HEK293 (cell line): ENCODE data around the gene PPP1R1B.

Source experiments
- CTCF ChIA-PET: fragments of 350-600 bp; formaldehyde crosslinking; extraction: SDS; loops from one replicate; lab custom pipeline; 2021; ENCODE audit warnings: antibody characterized with exemption; lab: Yijun Ruan, JAX
- POLR2A ChIA-PET: fragments of 300-600 bp; formaldehyde crosslinking; extraction: SDS; loops from one replicate; lab custom pipeline; 2020; ENCODE audit warnings: antibody characterized with exemption, inconsistent platforms; lab: Yijun Ruan, JAX
- H3K27ac ChIP-seq: fragments of 200-500 bp; sonication (Bioruptor generic); 2 replicates; pipeline ENCODE4 v1.5.1; 2014; ENCODE audit warnings: low read depth, low read length, control low read depth, inconsistent platforms; ENCODE audit errors: extremely low read depth
- H3K36me3 ChIP-seq, 2 experiments: fragments of 200-500 bp in 1 of 2; sonication (Bioruptor generic) in 1 of 2; 1 replicate in 1 of 2; 2 replicates in 1 of 2; pipeline ENCODE4 v1.5.1; 2014 to 2017; ENCODE audit warnings: inconsistent platforms in 2 of 2, low read length in 2 of 2; ENCODE audit not compliant: control insufficient read depth in 2 of 2, insufficient read depth in 1 of 2
- H3K4me1 ChIP-seq: fragments of 200-500 bp; sonication (Bioruptor generic); 2 replicates; pipeline ENCODE4 v1.5.1; 2014; ENCODE audit warnings: mild to moderate bottlenecking, low read length, inconsistent platforms; ENCODE audit not compliant: control insufficient read depth, insufficient read depth
- H3K4me3 ChIP-seq: 2 replicates; pipeline ENCODE4 v1.5.1; 2011; ENCODE audit warnings: low read depth, mild to moderate bottlenecking, control low read depth, low read length, moderate library complexity
- H3K9me3 ChIP-seq: fragments of 200-500 bp; sonication (Bioruptor generic); 2 replicates; pipeline ENCODE4 v1.5.1; 2014; ENCODE audit warnings: low read depth, low read length, inconsistent platforms; ENCODE audit not compliant: control insufficient read depth, insufficient read depth
- ATF2 ChIP-seq: fragments of 450-650 bp; formaldehyde crosslinking; IDR thresholded peaks from 2 replicates; pipeline ENCODE4 v1.5.1; 2016; ENCODE audit warnings: missing biosample characterization, missing genetic modification characterization, low read depth
- KLF1 ChIP-seq: fragments of 450-650 bp; formaldehyde crosslinking; IDR thresholded peaks from 2 replicates; pipeline ENCODE4 v1.5.1; 2016; ENCODE audit warnings: missing biosample characterization, missing genetic modification characterization
- KLF8 ChIP-seq: fragments of 450-650 bp; formaldehyde crosslinking; IDR thresholded peaks from 2 replicates; pipeline ENCODE4 v1.5.1; 2016; ENCODE audit warnings: missing biosample characterization, missing genetic modification characterization
- MZF1 ChIP-seq: fragments of 450-650 bp; formaldehyde crosslinking; IDR thresholded peaks from 2 replicates; pipeline ENCODE4 v1.5.1; 2017; ENCODE audit warnings: missing biosample characterization, missing genetic modification characterization, borderline replicate concordance
- PRDM1 ChIP-seq: fragments of 450-650 bp; formaldehyde crosslinking; IDR thresholded peaks from 2 replicates; pipeline ENCODE4; 2016; ENCODE audit warnings: missing biosample characterization, missing genetic modification characterization
- ZBTB11 ChIP-seq: fragments of 450-650 bp; formaldehyde crosslinking; conservative IDR thresholded peaks from 2 replicates; pipeline ENCODE4 v1.5.1; 2016; ENCODE audit warnings: low read depth, missing biosample characterization, missing genetic modification characterization
- ZBTB21 ChIP-seq: fragments of 450-650 bp; formaldehyde crosslinking; IDR thresholded peaks from 2 replicates; pipeline ENCODE4 v1.5.1; 2017; ENCODE audit warnings: missing biosample characterization, missing genetic modification characterization
- ZNF114 ChIP-seq: fragments of 450-650 bp; formaldehyde crosslinking; IDR thresholded peaks from 2 replicates; pipeline ENCODE4 v1.5.0; 2017; ENCODE audit warnings: missing biosample characterization, missing genetic modification characterization
- ZNF121 ChIP-seq: fragments of 450-650 bp; formaldehyde crosslinking; IDR thresholded peaks from 2 replicates; pipeline ENCODE4 v1.5.1; 2016; ENCODE audit warnings: missing biosample characterization, missing genetic modification characterization
- ZNF132 ChIP-seq: fragments of 450-650 bp; formaldehyde crosslinking; IDR thresholded peaks from 2 replicates; pipeline ENCODE4 v1.5.1; 2017; ENCODE audit warnings: missing biosample characterization, missing genetic modification characterization, borderline replicate concordance
- ZNF175 ChIP-seq: fragments of 450-650 bp; formaldehyde crosslinking; IDR thresholded peaks from 2 replicates; pipeline ENCODE4 v1.5.1; 2016; ENCODE audit warnings: missing biosample characterization, missing genetic modification characterization
- ZNF202 ChIP-seq: fragments of 450-650 bp; formaldehyde crosslinking; IDR thresholded peaks from 2 replicates; pipeline ENCODE4 v1.5.1; 2016; ENCODE audit warnings: missing biosample characterization, missing genetic modification characterization, borderline replicate concordance
- ZNF248 ChIP-seq: fragments of 450-650 bp; formaldehyde crosslinking; IDR thresholded peaks from 2 replicates; pipeline ENCODE4 v1.5.1; 2017; ENCODE audit warnings: missing biosample characterization, missing genetic modification characterization
- ZNF341 ChIP-seq: fragments of 450-650 bp; formaldehyde crosslinking; IDR thresholded peaks from 2 replicates; pipeline ENCODE4; 2016; ENCODE audit warnings: low read depth, missing biosample characterization, missing genetic modification characterization
- ZNF549 ChIP-seq: fragments of 450-650 bp; IDR thresholded peaks from 2 replicates; pipeline ENCODE4 v1.5.1; 2018; ENCODE audit warnings: missing biosample characterization, missing genetic modification characterization, mild to moderate bottlenecking, inconsistent platforms, moderate library complexity
- ZNF571 ChIP-seq: fragments of 450-650 bp; formaldehyde crosslinking; IDR thresholded peaks from 2 replicates; pipeline ENCODE4 v1.5.0; 2017; ENCODE audit warnings: missing biosample characterization, missing genetic modification characterization
- ZNF600 ChIP-seq: fragments of 450-650 bp; formaldehyde crosslinking; IDR thresholded peaks from 2 replicates; pipeline ENCODE4 v1.5.1; 2016; ENCODE audit warnings: missing biosample characterization, missing genetic modification characterization
- ZNF654 ChIP-seq: fragments of 450-650 bp; formaldehyde crosslinking; IDR thresholded peaks from 2 replicates; pipeline ENCODE4 v1.5.1; 2016; ENCODE audit warnings: low read depth, missing biosample characterization, missing genetic modification characterization
- ZNF768 ChIP-seq: fragments of 450-650 bp; formaldehyde crosslinking; IDR thresholded peaks from 2 replicates; pipeline ENCODE4 v1.5.1; 2018; ENCODE audit warnings: missing biosample characterization, mild to moderate bottlenecking, missing genetic modification characterization
- ZXDB ChIP-seq: fragments of 450-650 bp; formaldehyde crosslinking; IDR thresholded peaks from 2 replicates; pipeline ENCODE4 v1.5.1; 2016; ENCODE audit warnings: missing biosample characterization, missing genetic modification characterization
- TF ChIP-seq, protein P1 (sequence below): fragments of 450-650 bp; formaldehyde crosslinking; IDR thresholded peaks from 2 replicates; pipeline ENCODE4; 2016; ENCODE audit warnings: missing biosample characterization, missing genetic modification characterization

Gene PPP1R1B

DNA sequence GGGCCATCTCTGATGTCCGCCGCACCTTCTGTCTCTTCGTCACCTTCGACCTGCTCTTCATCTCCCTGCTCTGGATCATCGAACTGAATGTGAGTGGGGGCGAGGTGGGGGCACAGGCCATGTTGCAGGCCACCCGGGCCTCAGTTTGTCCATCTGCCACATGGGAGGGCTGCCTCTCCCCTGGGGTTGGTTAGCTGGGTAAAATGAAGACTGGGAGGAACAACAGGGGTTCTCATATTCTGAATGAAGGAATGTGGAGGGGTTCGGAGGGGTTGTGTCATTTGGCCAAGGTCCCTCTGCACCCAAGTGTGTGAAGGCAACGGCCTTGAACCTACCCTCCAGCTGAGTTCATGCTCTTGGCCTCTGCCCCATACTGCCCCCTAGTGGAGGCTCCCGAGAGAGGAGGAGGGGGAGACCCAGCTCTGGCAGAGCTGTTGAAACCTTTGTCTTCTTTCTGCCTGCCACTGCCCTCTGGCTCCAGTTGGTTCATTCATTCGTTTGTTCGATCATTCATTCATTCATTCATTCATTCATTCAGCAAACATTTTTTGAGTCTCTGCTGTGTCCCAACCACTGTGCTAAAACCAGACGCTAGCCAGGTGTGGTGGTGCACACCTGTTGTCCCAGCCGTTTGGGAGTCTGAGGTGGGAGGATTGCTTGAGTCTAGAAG, 27.0 kb downstream of the PPP1R1B start (continued):
- TF ChIP-seq ZXDB (no peak), ZNF341 (tag by site-specific recombination) (peak; percentile 27; the same call in 1 of the 2 replicates), ZNF768 (tag by site-specific recombination) (no peak), KLF8 (tag by site-specific recombination) (no peak), ZNF248 (tag by site-specific recombination) (no peak), ZNF175 (tag by site-specific recombination) (no peak)

DNA sequence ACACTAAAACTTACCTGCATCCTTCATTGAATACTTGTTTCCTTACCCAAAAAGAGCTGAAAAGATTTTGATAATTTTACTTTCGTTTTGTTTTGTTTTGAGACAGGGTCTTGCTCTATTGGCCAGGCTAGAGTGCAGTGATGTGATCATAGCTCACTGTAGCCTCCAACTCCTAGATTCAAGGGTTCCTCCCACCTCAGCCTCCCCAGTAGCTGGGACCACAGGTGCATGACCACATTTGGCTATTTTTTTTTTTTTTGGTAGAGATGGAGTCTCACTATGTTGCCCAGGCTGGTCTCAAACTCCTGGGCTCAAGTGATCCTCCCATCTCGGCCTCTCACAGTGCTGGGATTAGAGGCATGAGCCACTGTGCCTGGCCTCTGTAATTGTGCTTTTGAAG, 28.4 kb downstream of the PPP1R1B start:
- no peaks in the 10 kb centered on the region for H3K9me3 ChIP-seq
- POLR2A ChIA-PET: interaction anchor here (1.7 kb wide), 1 partner anchor 325 kb away, joined by 4 read pairs; the partner anchor contains the start of gene PSMD3
- no peak for TF ChIP-seq MZF1 (tag by site-specific recombination)
- TF ChIP-seq ATF2 (tag by site-specific recombination): no peak
- peak; percentile 98 for TF ChIP-seq ZNF121 (tag by site-specific recombination)
- no peak for TF ChIP-seq ZNF549 (tag by site-specific recombination)
- TF ChIP-seq KLF1: no peak
- H3K4me3 ChIP-seq: no peak overlapping the region
- peaks cover 3 to 40% of the 10 kb centered on the region in 2 experiments; a peak in 2 of 3 replicates for H3K36me3 ChIP-seq
- peaks cover 2% of the 10 kb centered on the region; the same call in 1 of the 2 replicates for H3K4me1 ChIP-seq
- CTCF ChIA-PET: interaction anchor here (0.5 to 11.9 kb wide), 18 partner anchors 8 to 420 kb away, joined by 3 to 220 read pairs (median 12); partner anchors contain the start of genes ERBB2, MIEN1, PNMT and PPP1R1B
- H3K27ac ChIP-seq: no peak overlapping the region

DNA sequence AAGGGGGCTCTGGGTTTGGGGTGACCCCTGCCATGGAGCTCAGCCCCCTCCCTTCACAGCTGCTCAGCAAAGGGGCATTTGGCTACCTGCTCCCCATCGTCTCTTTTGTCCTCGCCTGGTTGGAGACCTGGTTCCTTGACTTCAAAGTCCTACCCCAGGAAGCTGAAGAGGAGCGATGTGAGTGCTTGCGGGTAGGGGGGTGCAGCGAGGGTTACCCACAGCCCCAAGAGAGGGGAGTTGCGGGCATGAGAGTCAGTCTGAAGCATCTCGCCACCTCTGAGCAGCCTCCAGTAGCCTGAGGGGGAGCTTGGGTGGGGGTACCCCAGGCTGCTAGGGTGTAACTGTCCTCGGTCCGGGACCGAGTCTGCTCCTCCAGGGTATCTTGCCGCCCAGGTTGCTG, 31.6 kb downstream of the PPP1R1B start:
- TF ChIP-seq ZNF600 (tag by site-specific recombination): no peak
- TF ChIP-seq ZNF202 (tag by site-specific recombination): no peak
- no peak for TF ChIP-seq ZBTB11 (tag by site-specific recombination)
- TF ChIP-seq ZNF132 (tag by site-specific recombination): no peak
- no peak for TF ChIP-seq ZNF114 (tag by site-specific recombination)
- TF ChIP-seq, protein P1, sequence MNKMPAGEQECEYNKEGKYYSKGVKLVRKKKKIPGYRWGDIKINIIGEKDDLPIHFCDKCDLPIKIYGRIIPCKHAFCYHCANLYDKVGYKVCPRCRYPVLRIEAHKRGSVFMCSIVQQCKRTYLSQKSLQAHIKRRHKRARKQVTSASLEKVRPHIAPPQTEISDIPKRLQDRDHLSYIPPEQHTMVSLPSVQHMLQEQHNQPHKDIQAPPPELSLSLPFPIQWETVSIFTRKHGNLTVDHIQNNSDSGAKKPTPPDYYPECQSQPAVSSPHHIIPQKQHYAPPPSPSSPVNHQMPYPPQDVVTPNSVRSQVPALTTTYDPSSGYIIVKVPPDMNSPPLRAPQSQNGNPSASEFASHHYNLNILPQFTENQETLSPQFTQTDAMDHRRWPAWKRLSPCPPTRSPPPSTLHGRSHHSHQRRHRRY: no peak
- TF ChIP-seq ZNF571: no peak
- no peak for TF ChIP-seq ZNF654 (tag by site-specific recombination)
- TF ChIP-seq PRDM1 (tag by site-specific recombination): no peak
- no peak for TF ChIP-seq ZBTB21 (tag by site-specific recombination)
- peaks cover 3 to 69% of the 10 kb centered on the region in 2 experiments; a peak in 2 of 3 replicates for H3K36me3 ChIP-seq
- peaks cover 3% of the 10 kb centered on the region; the same call in 1 of the 2 replicates for H3K4me1 ChIP-seq
- no peaks in the 10 kb centered on the region for H3K9me3 ChIP-seq
- H3K4me3 ChIP-seq: no peak overlapping the region
- ChIA-PET POLR2A (no interaction called here), CTCF (interaction anchor here (11.9 kb wide), 1 partner anchor 35 kb away, joined by 220 read pairs; the partner anchor contains the start of gene PPP1R1B)
- H3K27ac ChIP-seq: no peak overlapping the region
